Measurements from ENCODE around the gene CNTN5.
"Not testable (repeated sequence)": the region's sequence is repeated elsewhere in the genome, so short reads cannot be mapped to it uniquely, and the experiment has no call there.

Gene CNTN5
- total RNA-seq, result 0 reads per million in 2 donors

GRCh38 chr11:99020352-99021225 is at the start of gene CNTN5:
TSS of gene CNTN5 (plus strand) at chr11:99020949.
- no peak for DNase-seq

GRCh38 chr11:98979205-98979604 is 41.5 kb upstream of the CNTN5 start:
- no peak for DNase-seq

- no peak for DNase-seq
Observed at GRCh38 chr11:99015634-99016454, 4.9 kb upstream of the CNTN5 start.

GRCh38 chr11:99019696-99020095 is 1.1 kb upstream of the CNTN5 start:
- no peak for DNase-seq

GRCh38 chr11:99037057-99037456 is 16.3 kb downstream of the CNTN5 start:
- DNase-seq, result no peak

GRCh38 chr11:99063331-99063730 is 42.6 kb downstream of the CNTN5 start:
- no peak for DNase-seq

- no peak for DNase-seq
Observed at GRCh38 chr11:99065121-99065520, 44.4 kb downstream of the CNTN5 start.

- no peak for DNase-seq
Observed at GRCh38 chr11:99066618-99067317, 46.0 kb downstream of the CNTN5 start.

GRCh38 chr11:99068832-99069231 is 48.1 kb downstream of the CNTN5 start:
- no peak for DNase-seq

- DNase-seq, result no peak
Observed at GRCh38 chr11:99069856-99070444, 49.2 kb downstream of the CNTN5 start.

- DNase-seq, result no peak
Observed at GRCh38 chr11:99079576-99079975, 58.8 kb downstream of the CNTN5 start.

- DNase-seq, result no peak
Observed at GRCh38 chr11:99080154-99080553, 59.4 kb downstream of the CNTN5 start.

GRCh38 chr11:99098258-99098657 is 77.5 kb downstream of the CNTN5 start:
- DNase-seq, result no peak

GRCh38 chr11:99098751-99099150 is 78.0 kb downstream of the CNTN5 start:
- DNase-seq, result no peak

- no peak for DNase-seq
Observed at GRCh38 chr11:99117603-99118002, 96.9 kb downstream of the CNTN5 start.

GRCh38 chr11:99133862-99134261 is 113.1 kb downstream of the CNTN5 start:
- DNase-seq, result not testable (repeated sequence)

- no peak for DNase-seq
Observed at GRCh38 chr11:99135508-99135907, 114.8 kb downstream of the CNTN5 start.

GRCh38 chr11:99142237-99142636 is 121.5 kb downstream of the CNTN5 start:
- no peak for DNase-seq

- no peak for DNase-seq
Observed at GRCh38 chr11:99148352-99148751, 127.6 kb downstream of the CNTN5 start.

GRCh38 chr11:99154277-99154676 is 133.5 kb downstream of the CNTN5 start:
- no peak for DNase-seq

- DNase-seq, result no peak
Observed at GRCh38 chr11:99160447-99160846, 139.7 kb downstream of the CNTN5 start.

GRCh38 chr11:99162819-99163218 is 142.1 kb downstream of the CNTN5 start:
- no peak for DNase-seq

GRCh38 chr11:99170591-99170990 is 149.8 kb downstream of the CNTN5 start:
- DNase-seq, result no peak
